ENCODE results near the gene SETD3.

SETD3 gene

DNA sequence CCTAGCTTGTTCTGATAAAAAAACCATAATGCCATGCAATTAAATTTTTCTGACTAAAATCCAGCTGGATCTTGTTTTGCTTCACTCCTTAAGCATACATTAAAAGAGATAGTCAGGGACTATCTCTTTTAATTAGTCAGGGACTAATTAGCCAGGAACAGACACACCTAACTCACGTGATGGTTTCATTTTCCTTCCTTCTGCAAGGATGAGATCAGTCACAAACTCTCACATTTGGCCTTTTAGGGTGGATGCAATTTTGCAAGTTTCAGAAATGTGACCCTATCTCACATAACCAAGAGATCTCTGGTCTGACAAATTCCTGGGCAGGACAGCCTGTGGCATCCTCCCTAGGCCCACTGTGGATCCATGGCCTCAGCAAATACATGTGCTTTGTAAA lies 62.4 kb downstream of the SETD3 start:
- FAIRE-seq = no peak

DNA sequence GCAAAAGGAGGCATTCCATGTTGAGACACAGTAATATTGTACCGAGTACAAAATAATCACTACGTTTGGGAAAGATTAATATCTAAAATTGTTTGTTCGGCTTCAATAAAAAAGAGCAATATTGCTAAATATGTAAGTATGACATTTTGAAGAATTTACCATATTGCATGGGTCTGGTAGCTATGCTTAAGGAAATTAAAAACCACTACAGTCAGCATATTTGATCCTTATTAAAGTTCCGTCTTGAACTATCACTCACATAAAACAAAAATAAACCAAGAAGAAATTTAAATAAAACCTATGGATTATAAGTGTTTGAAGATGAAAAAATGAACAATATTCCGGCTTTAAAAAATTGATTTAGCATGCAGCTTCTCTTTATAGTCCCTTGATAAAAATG lies 63.8 kb downstream of the SETD3 start:
- no peak for FAIRE-seq

DNA sequence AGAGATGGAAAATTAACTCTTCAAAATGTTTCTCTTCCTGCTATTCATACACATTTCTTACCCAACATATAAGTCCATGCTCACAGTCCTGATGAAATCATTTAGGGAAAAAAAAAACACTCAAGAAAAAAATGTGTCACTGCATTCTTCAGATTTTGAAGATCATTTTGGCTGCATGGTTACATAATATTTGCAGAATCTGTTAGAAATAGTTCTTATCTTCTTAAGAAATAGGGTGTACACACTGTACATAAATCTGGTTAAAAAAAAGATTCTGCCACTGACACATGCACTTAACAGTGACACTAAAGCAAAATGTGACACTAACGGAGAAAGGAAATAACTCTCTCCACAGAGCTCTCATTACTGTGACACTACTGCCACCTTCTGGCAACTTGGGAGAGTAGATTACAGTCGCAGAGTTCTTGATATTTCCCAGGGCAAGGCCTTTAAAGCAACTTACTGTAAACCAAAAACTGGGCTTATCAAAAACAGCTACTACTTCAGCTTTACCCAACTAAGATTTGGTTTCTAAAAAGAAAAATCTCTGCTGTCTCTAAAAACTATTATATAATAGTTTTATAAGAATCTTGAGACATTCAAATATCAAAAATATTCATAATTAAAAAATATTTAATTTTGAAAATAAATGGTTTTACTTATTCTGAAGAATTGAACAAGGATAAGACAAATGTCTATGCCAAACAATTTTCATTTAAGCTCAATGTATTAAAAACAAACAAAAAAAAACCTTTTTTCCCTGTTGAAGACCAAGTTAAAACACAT lies 65.0 kb downstream of the SETD3 start:
- FAIRE-seq = peak; percentile 91

DNA sequence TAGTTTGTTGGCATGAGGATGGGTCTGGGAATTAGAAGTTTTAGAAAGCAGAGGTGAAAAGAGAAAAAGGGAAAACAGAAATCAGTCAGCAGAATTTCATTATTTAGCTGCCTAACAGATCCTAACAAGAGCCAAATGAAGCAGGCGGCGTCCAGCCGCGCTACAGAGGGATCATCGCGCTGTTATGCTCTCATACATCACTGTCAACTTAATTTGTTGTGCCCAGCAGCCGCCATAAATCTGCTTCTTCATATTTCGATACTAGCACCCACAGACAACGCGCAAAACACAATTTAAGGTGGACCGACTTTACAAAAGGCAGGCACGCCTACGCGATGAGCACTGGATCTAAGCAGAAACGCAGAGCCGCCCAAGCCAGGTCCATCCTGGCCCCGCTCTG lies 66.7 kb downstream of the SETD3 start:
- FAIRE-seq = no peak

DNA sequence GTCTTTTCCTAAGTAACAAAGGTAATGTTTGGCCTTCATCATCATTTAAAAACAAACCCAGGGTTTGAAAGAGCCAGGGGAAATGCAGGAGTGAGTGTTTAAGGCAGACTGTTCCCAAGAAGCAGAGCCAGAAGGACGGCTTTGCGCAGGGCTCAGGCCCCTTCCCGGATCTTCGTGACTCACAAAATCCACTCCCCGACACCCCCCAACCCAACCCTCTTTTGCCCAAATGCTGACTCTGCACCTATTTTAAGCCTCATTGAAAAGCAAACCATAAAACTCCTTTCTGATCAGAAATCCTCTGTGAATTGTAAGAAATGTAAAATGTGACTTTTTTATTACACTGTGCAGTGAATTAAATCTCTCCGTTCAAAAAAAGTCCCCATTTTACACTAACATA lies 67.5 kb downstream of the SETD3 start:
- no peak for FAIRE-seq

DNA sequence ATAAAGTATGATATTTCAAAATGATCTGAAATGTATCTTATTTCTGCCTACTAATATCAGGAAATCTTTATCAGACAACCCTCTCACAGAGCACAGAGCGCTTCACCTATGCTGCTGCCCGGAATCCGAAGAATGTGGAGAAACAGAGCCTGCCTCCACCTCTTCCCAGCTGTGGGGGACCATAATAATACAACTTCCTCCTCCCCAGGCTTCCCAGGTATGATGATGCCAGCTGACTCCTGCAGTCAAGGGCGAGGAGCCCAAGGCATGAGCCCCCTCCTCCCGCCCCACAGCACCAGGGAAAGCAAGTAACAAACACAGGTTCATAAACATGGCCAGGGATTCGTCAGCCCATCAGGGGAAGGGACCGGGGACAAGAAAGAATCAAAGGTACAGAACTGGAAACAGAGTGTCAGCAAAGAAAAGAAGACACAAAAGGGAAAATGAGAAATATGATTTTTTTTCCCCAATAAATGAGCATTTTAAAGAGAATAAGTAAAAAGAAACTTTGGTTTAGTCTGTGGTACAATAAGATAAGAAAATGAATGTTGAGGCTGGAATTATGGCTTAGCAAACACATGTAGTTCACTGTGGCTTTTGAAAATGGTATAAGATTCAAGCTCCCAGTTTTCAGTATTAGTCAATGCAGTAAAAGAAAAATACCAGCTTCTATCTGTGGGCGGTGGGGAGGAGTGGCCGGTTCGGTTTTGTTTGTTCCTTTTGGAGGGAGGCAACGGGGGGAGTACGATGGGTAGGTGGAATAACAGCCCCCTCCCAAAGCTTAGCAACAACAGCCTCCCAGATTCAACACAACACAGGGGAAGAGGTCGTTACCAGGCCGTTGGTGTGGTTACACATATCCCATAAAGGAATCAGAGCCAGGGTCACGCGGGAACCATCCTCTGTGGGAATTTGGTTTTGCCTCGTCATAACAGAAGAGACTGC lies 68.3 kb downstream of the SETD3 start:
- FAIRE-seq = no peak

DNA sequence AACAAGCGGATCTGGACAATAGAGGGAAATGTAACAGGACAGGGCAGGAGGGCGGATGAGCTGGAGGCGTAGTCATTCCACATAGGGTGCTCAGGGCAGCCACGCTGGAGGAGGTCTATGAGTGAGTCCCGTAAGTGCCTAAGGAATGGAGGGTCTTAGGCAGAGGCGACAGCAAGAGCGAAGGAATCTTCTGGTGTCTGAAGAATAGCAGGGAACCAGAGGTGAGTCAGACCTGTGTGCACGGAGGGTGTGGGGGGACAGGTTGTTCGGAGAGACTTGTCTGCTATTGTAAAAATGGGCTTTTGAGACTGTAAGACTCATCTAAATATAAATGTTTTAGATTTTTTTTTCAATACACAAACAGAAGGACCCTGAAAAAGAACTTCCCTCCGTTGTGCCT lies 70.6 kb downstream of the SETD3 start:
- FAIRE-seq = no peak

DNA sequence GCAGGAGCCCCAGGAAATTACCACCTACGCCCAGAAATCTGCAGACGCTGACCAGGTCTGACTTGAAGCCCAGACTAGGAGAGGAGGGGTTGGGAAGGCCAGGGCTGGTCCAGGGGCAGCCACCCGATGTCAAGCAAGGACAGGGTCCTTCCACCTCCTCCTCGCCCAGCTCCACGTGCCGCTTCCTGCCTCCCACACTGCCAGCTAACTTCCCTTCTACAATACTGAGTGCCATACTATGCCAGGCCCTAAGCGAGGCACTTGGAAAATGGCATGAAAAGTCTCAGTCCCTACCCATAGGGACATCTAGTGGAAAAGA lies 71.7 kb downstream of the SETD3 start:
- FAIRE-seq = no peak

DNA sequence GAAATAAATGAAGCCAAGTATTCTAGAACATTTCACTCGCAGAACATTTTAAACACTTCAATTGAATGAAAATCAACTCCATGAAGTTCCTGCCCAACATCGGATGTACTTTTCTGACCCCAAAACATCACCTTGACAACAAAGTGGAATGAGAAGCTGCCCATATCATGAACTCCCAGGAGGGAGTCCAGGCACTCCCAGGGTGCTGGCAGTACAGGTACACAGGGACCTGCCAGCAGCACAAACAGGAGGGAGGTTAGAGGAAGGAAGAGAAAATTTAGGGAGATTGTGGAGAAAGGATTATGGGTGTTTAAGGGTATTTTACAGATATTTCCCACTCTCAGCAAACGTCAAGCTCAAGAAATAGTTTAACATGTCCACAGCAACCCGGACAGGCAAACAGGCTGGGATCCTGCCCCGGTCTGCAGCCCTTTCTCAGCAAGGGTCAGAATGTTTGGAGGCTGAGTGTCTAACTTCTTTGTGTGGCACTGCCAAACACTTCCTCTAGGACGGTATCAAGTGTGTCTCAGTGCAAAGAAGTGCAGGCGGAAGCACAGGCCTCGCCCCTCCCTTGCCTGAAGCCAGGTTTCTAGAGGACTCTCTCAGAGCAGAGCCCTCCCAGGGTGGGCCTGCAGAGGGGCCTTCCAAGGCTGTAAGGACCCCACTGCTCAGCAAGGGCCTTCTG lies 72.2 kb downstream of the SETD3 start:
- no peak for FAIRE-seq

DNA sequence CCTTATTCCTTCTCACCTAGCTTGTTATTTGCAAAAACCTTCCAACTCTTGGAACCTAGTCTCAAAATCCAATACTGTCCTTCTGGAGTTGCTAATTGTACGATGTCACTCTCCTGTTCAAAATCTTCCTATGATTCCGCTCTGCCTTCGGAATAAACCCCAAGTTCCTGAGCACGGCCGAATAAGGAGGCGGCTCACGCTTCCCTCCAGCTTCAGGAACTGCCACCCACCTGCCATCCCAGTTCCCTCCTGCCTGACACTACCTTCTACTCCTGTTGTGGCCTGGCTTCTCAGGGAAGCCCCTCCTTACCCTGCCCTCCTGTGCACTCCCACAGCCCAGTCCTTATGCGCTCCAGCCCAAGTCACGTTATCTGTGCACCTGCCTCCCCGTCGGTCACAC lies 73.2 kb downstream of the SETD3 start:
- FAIRE-seq = no peak

DNA sequence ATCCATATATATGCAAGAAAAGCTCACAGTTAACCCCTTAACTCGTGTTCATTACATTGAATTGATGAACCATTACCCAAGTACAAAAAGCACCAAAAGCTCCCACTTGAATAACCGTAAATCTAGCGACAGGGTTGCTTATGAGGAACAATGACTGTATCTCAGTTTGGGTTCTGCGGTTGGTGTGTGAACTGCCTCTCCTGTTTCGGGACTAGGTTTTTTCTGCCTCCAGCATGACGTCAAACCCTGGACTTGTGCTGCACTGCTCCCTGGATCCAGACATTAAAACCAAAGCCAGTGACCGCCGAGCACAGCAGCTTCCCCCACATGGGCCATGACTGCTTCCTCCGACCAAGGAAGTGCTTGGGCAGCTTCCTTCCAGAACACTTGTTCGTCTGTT lies 77.7 kb downstream of the SETD3 start:
- no peak for FAIRE-seq

DNA sequence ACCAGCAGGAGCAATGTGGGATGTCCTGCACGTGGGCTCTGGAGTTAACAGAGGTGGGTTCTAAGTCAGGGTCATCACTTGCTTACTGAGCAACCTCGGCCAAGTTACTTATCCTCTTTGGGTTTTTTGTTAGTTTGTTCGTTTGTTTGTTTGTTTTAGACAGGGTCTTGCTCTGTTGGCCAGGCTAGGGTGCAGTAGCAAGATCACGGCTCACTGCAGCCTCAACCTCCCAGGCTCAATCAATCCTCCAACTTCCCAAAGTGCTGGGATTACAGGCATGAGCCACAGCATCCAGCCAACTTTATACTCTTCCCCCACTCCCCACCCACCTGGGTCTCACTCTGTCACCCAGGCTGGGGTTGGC lies 78.4 kb downstream of the SETD3 start:
- FAIRE-seq = no peak

DNA sequence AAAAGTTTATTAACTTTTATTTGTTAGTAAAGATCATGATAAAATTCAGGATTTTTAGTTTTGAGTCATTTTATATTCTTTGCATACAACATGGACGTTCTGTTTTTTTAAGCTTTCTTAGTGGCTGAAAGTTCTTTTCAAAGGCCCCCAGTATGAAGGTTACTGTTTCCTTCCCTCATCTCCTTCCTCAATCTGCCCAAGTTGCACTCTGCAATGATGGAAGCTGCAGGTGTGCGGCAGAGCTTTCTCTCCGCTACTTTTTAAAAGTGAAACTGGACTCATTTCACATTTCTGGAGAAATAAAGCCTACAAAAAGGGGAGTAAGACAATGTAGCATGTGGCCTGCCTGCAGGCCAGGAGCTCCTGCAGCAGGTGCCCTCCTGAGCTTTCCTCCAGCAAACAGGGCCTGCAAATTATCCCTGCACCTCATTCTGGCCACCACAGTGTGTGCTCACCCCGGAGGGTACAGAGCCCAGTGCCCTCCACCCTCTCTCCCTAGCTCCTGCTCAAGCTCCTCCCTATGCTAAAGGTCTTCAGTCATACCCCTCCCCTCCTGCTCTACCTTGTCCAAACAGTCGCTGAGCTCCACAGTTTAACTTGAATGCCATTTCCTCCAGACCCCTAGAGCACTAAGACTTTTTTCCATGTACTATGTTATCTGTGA lies 78.9 kb downstream of the SETD3 start:
- FAIRE-seq = no peak

DNA sequence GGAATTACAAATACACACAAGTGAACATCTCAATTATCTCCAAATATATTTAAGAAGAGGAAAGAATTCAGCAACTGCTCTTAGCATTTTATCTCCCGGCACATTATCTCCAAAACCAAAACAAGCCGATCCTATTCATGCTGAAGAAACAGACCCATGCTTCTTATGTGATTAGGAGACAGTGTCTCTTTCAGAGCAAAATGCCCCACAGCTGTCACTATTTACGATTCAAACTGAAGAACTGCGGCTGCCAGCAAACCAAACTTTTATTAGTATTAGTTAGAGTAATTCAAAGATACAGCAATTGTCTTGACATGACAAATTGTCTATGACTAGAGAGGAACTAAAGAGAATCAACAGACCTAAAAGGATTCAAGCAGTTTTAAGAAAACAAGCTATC lies 79.4 kb downstream of the SETD3 start:
- no peak for FAIRE-seq

DNA sequence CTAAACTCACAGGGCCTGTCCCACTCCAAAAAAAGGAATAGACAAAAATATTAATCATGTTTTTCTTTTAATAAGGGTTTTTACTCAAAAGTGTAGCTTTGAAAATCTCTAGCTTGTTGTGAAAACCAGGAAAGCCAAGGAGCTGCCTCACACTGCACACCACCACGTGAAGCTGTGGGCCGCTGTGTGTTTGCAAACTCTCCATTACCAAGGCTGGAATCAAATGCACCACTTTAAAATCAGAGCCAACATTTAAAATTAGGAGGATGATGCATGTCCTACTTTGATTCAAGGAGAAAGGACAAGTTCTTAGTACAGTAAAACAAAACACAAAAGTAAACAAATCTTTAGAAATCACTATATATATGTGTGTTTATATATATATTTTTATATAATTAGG lies 83.0 kb downstream of the SETD3 start:
- no peak for FAIRE-seq

DNA sequence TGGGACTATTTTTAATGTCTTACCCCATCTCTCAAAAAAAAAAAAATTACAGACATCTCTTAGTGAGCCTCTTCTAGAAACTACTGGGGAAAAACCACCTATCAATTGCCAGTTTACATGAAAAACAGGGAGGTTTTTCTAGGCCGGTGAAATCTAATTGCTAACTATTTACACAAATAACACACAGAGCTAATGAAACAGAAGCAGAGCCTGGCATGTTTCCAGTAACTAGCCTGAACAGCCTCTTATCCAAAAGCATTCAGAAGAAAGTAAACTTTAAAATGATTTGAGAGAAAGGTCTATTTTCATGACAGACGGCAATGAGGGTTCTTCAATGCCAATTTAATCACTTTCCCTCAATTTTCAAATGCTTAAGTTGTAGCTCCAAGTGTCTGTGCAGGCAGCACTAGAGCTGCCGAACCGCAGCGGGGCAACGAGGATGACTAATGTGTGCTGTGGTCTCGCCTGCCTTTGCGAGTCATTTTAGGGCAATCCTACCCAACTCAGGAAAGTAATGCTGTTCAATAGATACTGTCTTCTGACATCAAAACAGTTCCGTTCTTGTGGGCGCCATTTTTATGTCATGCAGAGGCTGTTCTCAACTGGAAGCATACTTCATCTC lies 84.6 kb downstream of the SETD3 start:
- FAIRE-seq = no peak

DNA sequence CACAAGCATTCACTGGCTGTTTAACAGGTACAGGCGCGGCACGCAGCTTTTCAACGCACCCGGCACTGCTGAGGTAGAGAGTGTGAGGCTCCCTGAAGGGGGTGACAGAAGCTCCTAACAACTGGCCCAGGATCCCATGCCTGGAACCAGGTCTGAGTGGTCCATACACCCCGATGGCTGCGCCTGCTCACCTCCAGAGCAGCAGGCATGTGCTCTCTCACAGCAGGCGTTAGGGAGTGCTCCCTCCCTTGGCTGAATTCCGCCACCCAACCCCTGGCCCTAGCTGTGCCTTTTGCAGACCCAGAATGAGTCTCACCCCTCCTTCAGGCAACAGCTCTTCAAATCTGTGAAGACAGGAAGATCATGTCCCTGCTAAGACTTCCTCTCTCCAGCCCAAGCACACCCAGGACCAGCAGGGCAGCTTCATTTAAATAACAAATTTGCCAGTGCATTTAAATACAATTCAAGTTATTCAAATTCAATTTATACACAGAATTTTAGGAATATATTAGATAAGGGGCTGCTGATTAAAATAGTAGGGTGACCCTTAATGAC lies 86.0 kb downstream of the SETD3 start:
- no peak for FAIRE-seq

DNA sequence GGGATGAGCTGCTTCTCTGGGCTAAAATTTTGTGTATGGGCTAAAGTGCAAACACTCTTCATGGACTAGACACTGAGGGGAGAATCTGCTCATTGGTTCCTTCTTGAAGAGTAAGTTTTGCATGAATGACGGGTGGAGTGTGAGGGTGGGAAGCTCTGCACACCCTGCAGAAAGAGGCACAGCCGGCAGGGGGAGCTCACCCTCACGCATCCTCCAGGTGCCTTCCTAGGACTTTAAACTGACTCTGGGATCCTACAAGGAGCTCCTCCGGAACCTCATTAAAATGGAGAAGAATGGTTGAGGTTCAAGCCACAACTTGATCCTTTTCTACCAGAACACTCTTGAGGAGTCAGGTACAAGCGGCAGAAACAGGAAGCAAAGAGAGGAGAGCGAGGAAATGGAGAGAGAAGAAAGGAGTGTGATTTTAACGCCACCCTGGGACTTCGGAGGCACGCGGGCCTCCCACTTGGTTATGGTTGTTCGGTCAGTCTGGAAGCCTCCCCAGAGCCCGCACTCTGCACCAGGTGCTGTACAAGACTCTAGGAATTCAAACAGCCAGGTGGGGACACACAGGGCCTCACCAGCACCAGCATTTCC lies 87.5 kb downstream of the SETD3 start:
- no peak for FAIRE-seq

DNA sequence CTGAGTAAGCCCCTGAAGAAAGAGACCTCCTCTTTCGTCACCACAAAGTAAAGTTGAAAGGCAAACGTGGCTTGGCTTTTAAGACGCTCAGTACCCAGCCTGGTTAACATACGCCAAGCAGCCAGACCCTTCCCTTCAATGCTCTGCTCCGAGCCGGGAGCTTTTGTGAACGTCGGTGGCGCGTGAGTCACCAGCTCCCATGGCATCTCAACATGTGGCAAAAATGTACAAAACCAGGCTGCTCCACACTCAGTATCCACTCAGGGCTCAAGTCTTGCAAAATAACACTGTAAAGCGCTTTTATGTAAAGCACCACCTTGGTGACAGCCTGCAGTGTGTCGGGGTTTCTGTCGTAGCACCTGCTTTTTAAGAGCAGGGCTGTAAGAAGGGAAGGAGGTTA lies 89.0 kb downstream of the SETD3 start:
- no peak for FAIRE-seq

DNA sequence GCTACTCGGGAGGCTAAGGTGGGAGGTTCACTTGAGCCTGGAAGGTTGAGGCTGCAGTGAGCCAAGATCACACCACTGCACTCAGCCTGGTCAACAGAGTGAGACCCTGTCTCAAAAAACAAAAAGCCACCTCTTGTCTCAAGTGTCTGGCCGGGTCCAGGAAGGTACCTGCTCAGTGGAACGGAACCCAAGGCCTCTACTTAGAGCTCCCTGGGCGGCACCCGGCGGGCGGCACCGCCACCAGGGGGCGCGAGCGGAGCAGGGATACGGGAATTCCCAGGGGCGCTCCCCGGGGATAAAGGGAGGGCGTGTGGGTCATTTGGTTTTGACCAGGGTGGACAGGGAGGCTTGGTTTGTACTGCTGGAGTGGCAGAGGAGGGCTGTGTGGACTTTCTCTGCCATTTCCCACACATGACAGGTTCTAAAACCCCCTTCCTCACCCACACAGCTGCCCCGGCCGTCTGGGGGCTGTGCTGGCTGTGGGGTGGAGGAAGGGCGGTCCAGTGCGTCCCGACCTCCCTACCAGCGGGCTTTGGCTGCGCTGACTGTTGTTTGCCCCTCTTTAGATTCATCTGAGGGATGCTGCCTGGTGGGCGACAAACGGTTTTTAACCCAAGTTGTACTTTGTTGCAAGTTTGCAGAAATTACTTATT lies 91.4 kb downstream of the SETD3 start:
- no peak for FAIRE-seq

DNA sequence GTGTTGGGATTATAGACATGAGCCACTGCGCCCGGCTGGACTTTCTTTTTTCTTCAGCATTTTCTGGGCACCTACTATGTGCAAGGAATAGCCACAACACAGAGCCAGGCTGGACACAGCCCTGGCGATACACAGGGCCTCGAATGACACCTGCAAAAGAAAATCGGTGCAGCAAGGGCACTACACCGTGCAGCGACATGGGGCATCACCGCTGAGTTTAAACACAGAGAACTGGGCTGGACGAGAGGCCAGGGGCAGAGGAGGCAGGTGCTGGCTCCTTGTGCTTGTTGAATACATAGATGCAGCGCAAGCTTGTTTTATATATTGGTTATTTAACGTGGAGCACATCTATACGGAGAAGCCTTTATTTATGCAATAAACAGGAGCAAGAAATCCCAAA lies 92.4 kb downstream of the SETD3 start:
- no peak for FAIRE-seq

All from endometrium (tissue), 2 donors.